ENCODE results near the gene MAML1. TPM values are rescaled to one million over a fixed set of nuclear protein-coding genes. Genes with fewer than 3 reads are reported as not detected.
"Not testable (repeated sequence)": the region's sequence is repeated elsewhere in the genome, so short reads cannot be mapped to it uniquely, and the experiment has no call there.

Gene MAML1
- polyA plus RNA-seq, 1 donor from 2014 or later: 6.8 TPM

GRCh38 chr5:179697108-179697507 is 35.5 kb upstream of the MAML1 start:
- TF ChIP-seq POLR2AphosphoS5 (IDR thresholded peaks at IDR 0.05) (no peak), RAD21 (conservative IDR thresholded peaks at IDR 0.05) (no peak), SMC3 (conservative IDR thresholded peaks at IDR 0.05; ENCODE audit: poor library complexity) (no peak), EZH2 (IDR thresholded peaks at IDR 0.05; ENCODE audit: borderline replicate concordance, insufficient read depth, low read length, poor library complexity, severe bottlenecking) (no peak), MXI1 (conservative IDR thresholded peaks at IDR 0.05; ENCODE audit: poor library complexity, severe bottlenecking) (no peak), EP300 (conservative IDR thresholded peaks at IDR 0.05; ENCODE audit: poor library complexity, severe bottlenecking) (no peak), TAF1 (IDR thresholded peaks at IDR 0.05; ENCODE audit: low read depth) (no peak)
- TF ChIP-seq, protein P1, sequence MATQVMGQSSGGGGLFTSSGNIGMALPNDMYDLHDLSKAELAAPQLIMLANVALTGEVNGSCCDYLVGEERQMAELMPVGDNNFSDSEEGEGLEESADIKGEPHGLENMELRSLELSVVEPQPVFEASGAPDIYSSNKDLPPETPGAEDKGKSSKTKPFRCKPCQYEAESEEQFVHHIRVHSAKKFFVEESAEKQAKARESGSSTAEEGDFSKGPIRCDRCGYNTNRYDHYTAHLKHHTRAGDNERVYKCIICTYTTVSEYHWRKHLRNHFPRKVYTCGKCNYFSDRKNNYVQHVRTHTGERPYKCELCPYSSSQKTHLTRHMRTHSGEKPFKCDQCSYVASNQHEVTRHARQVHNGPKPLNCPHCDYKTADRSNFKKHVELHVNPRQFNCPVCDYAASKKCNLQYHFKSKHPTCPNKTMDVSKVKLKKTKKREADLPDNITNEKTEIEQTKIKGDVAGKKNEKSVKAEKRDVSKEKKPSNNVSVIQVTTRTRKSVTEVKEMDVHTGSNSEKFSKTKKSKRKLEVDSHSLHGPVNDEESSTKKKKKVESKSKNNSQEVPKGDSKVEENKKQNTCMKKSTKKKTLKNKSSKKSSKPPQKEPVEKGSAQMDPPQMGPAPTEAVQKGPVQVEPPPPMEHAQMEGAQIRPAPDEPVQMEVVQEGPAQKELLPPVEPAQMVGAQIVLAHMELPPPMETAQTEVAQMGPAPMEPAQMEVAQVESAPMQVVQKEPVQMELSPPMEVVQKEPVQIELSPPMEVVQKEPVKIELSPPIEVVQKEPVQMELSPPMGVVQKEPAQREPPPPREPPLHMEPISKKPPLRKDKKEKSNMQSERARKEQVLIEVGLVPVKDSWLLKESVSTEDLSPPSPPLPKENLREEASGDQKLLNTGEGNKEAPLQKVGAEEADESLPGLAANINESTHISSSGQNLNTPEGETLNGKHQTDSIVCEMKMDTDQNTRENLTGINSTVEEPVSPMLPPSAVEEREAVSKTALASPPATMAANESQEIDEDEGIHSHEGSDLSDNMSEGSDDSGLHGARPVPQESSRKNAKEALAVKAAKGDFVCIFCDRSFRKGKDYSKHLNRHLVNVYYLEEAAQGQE (IDR thresholded peaks at IDR 0.05; ENCODE audit: borderline replicate concordance): no peak
- TF ChIP-seq, protein P2, sequence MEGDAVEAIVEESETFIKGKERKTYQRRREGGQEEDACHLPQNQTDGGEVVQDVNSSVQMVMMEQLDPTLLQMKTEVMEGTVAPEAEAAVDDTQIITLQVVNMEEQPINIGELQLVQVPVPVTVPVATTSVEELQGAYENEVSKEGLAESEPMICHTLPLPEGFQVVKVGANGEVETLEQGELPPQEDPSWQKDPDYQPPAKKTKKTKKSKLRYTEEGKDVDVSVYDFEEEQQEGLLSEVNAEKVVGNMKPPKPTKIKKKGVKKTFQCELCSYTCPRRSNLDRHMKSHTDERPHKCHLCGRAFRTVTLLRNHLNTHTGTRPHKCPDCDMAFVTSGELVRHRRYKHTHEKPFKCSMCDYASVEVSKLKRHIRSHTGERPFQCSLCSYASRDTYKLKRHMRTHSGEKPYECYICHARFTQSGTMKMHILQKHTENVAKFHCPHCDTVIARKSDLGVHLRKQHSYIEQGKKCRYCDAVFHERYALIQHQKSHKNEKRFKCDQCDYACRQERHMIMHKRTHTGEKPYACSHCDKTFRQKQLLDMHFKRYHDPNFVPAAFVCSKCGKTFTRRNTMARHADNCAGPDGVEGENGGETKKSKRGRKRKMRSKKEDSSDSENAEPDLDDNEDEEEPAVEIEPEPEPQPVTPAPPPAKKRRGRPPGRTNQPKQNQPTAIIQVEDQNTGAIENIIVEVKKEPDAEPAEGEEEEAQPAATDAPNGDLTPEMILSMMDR (IDR thresholded peaks at IDR 0.05; ENCODE audit: poor library complexity, severe bottlenecking): no peak
- Histone ChIP-seq H3K4me2 (ENCODE audit: low read length) (no peak overlapping the region), H3F3A (ENCODE audit: insufficient read depth, low read length, poor library complexity, severe bottlenecking) (no peaks in the 10 kb centered on the region), H3K27ac (ENCODE audit: low read length) (peak overlapping the region; percentile 91), H3K27me3 (ENCODE audit: insufficient read depth, low read depth, low read length) (no peaks in the 10 kb centered on the region), H3K9me2 (ENCODE audit: insufficient read depth, low read length) (no peaks in the 10 kb centered on the region), H3K79me2 (replicated peaks; ENCODE audit: insufficient read depth, low read length) (peaks cover 27% of the 10 kb centered on the region), H3K36me3 (ENCODE audit: insufficient read depth, low read length) (no peaks in the 10 kb centered on the region), H3K4me3 (ENCODE audit: low read length) (peak overlapping the region; percentile 95), H3K9me3 (ENCODE audit: low read length) (no peaks in the 10 kb centered on the region), H3K9ac (ENCODE audit: low read length) (no peak overlapping the region), H4K20me1 (ENCODE audit: insufficient read depth) (peaks cover 4% of the 10 kb centered on the region), H2AFZ (ENCODE audit: low read depth, low read length) (no peak overlapping the region)

DNA sequence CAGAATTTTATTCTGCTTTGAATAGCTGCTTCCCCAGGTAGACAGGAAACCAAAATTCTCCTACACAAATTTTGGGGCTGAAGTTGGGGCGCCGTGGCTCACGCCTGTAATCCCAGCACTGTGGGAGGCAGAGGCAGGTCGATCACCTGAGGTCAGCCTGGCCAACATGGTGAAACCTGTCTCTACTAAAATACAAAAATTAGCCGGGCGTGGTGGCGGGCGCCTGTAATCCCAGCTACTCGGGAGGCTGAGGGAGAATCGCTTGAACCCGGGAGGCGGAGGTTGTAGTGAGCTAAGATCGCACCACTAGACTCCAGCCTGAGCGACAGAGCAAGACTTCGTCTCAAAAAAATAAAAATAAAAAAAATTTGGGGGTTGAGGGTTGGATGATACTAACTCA is 35.1 kb upstream of the MAML1 start:
- peak overlapping the region; percentile 94 for H3K9ac ChIP-seq (ENCODE audit: low read length)
- peak overlapping the region; percentile 82 for H3K4me2 ChIP-seq (ENCODE audit: low read length)
- not testable (repeated sequence) for H3K27me3 ChIP-seq (ENCODE audit: insufficient read depth, low read depth, low read length); H4K20me1 ChIP-seq (ENCODE audit: insufficient read depth); H3K9me2 ChIP-seq (ENCODE audit: insufficient read depth, low read length); H3F3A ChIP-seq (ENCODE audit: insufficient read depth, low read length, poor library complexity, severe bottlenecking); H3K36me3 ChIP-seq (ENCODE audit: insufficient read depth, low read length); H3K9me3 ChIP-seq (ENCODE audit: low read length)
- peak overlapping the region; percentile 95 for H3K4me3 ChIP-seq (ENCODE audit: low read length)
- peak overlapping the region; percentile 91 for H3K27ac ChIP-seq (ENCODE audit: low read length)
- peak overlapping the region; percentile 47 for H2AFZ ChIP-seq (ENCODE audit: low read depth, low read length)
- peaks cover 31% of the 10 kb centered on the region for H3K79me2 ChIP-seq (replicated peaks; ENCODE audit: insufficient read depth, low read length)

All from neural cell (in vitro differentiated cells).